Measurements from ENCODE around the gene MCTP1. TPM values are rescaled to one million over a fixed set of nuclear protein-coding genes. Genes with fewer than 3 reads are reported as not detected.

The MCTP1 gene
- total RNA-seq, 2 experiments from 2014 or later = not detected

GRCh38 chr5:94682814-94683520, 601.9 kb downstream of the MCTP1 start:
- intact Hi-C loops (cut with micrococcal nuclease) = no loop called here
- ChIA-PET CTCF (no interaction called here), POLR2A (no interaction called here)
- no peaks in the 10 kb centered on the region for H3K4me1 Mint-ChIP-seq (ENCODE audit: low read depth)
- DNase-seq = no peak
- no peaks in the 10 kb centered on the region for H3K9me3 Mint-ChIP-seq
- peaks cover 21% of the 10 kb centered on the region for H3K36me3 Mint-ChIP-seq
- H3K4me3 Mint-ChIP-seq = no peak overlapping the region
- H3K27ac Mint-ChIP-seq = no peak overlapping the region
- H3K27me3 Mint-ChIP-seq = no peaks in the 10 kb centered on the region

GRCh38 chr5:94675965-94676618, 608.8 kb downstream of the MCTP1 start:
- Mint-ChIP-seq H3K27ac (no peak overlapping the region), H3K9me3 (no peaks in the 10 kb centered on the region), H3K4me1 (ENCODE audit: low read depth) (no peaks in the 10 kb centered on the region), H3K4me3 (no peak overlapping the region), H3K36me3 (peaks cover 11% of the 10 kb centered on the region), H3K27me3 (no peaks in the 10 kb centered on the region)
- ChIA-PET POLR2A (no interaction called here), CTCF (no interaction called here)
- no peak for DNase-seq
- intact Hi-C loops (cut with micrococcal nuclease) = no loop called here

GRCh38 chr5:94674490-94675382, 610.2 kb downstream of the MCTP1 start:
- Mint-ChIP-seq H3K4me1 (ENCODE audit: low read depth) (no peaks in the 10 kb centered on the region), H3K27me3 (no peaks in the 10 kb centered on the region), H3K4me3 (no peak overlapping the region), H3K9me3 (no peaks in the 10 kb centered on the region), H3K36me3 (peaks cover 9% of the 10 kb centered on the region), H3K27ac (no peak overlapping the region)
- no peak for DNase-seq
- intact Hi-C loops (cut with micrococcal nuclease) = no loop called here
- ChIA-PET CTCF (interaction anchor here (1.7 kb wide), 1 partner anchor 9 kb away, joined by 3 read pairs; no protein-coding TSS in a partner anchor), POLR2A (no interaction called here)

GRCh38 chr5:94672746-94673145, 612.1 kb downstream of the MCTP1 start:
- Mint-ChIP-seq H3K27me3 (no peaks in the 10 kb centered on the region), H3K9me3 (no peaks in the 10 kb centered on the region), H3K4me1 (ENCODE audit: low read depth) (no peaks in the 10 kb centered on the region), H3K27ac (no peak overlapping the region), H3K4me3 (no peak overlapping the region), H3K36me3 (peaks cover 9% of the 10 kb centered on the region)
- ChIA-PET CTCF (no interaction called here), POLR2A (no interaction called here)
- DNase-seq = no peak
- intact Hi-C loops (cut with micrococcal nuclease) = no loop called here

GRCh38 chr5:94670726-94671125, 614.2 kb downstream of the MCTP1 start:
- no peaks in the 10 kb centered on the region for H3K9me3 Mint-ChIP-seq
- POLR2A ChIA-PET = no interaction called here
- no peak overlapping the region for H3K4me3 Mint-ChIP-seq

GRCh38 chr5:94667937-94668336, 617.0 kb downstream of the MCTP1 start:
- no peak overlapping the region for H3K27ac Mint-ChIP-seq
- no peak overlapping the region for H3K4me3 Mint-ChIP-seq
- H3K4me1 Mint-ChIP-seq (ENCODE audit: low read depth) = no peaks in the 10 kb centered on the region
- intact Hi-C loops (cut with micrococcal nuclease) = no loop called here
- H3K27me3 Mint-ChIP-seq = no peaks in the 10 kb centered on the region
- ChIA-PET CTCF (interaction anchor here (1.4 kb wide), 1 partner anchor 25 kb away, joined by 5 read pairs; no protein-coding TSS in a partner anchor), POLR2A (no interaction called here)
- DNase-seq = no peak
- H3K9me3 Mint-ChIP-seq = no peaks in the 10 kb centered on the region
- peaks cover 16% of the 10 kb centered on the region for H3K36me3 Mint-ChIP-seq

More at GRCh38 chr5:94670726-94671125, 614.2 kb downstream of the MCTP1 start:
- Mint-ChIP-seq H3K27me3 (no peaks in the 10 kb centered on the region), H3K36me3 (peaks cover 18% of the 10 kb centered on the region), H3K4me1 (ENCODE audit: low read depth) (no peaks in the 10 kb centered on the region), H3K27ac (no peak overlapping the region)
- intact Hi-C loops (cut with micrococcal nuclease) = no loop called here
- CTCF ChIA-PET = no interaction called here
- DNase-seq = no peak

- POLR2A ChIA-PET = no interaction called here
- H3K27me3 Mint-ChIP-seq = no peaks in the 10 kb centered on the region
- no peak overlapping the region for H3K4me3 Mint-ChIP-seq
- no peak overlapping the region for H3K27ac Mint-ChIP-seq
- no peaks in the 10 kb centered on the region for H3K4me1 Mint-ChIP-seq (ENCODE audit: low read depth)
- CTCF ChIA-PET = no interaction called here
- intact Hi-C loops (cut with micrococcal nuclease) = no loop called here
- H3K9me3 Mint-ChIP-seq = peaks cover 29% of the 10 kb centered on the region
- DNase-seq = no peak
- peaks cover 43% of the 10 kb centered on the region for H3K36me3 Mint-ChIP-seq
Observed at GRCh38 chr5:94661086-94661485, 623.8 kb downstream of the MCTP1 start.

GRCh38 chr5:94660506-94660905, 624.4 kb downstream of the MCTP1 start:
- no peak overlapping the region for H3K4me3 Mint-ChIP-seq
- H3K4me1 Mint-ChIP-seq (ENCODE audit: low read depth) = no peaks in the 10 kb centered on the region
- H3K27me3 Mint-ChIP-seq = no peaks in the 10 kb centered on the region
- H3K27ac Mint-ChIP-seq = no peak overlapping the region
- no peak for DNase-seq
- intact Hi-C loops (cut with micrococcal nuclease) = no loop called here
- peaks cover 35% of the 10 kb centered on the region for H3K9me3 Mint-ChIP-seq
- CTCF ChIA-PET = no interaction called here
- POLR2A ChIA-PET = no interaction called here
- peaks cover 47% of the 10 kb centered on the region for H3K36me3 Mint-ChIP-seq

GRCh38 chr5:94658272-94658671, 626.6 kb downstream of the MCTP1 start:
- POLR2A ChIA-PET = no interaction called here
- peaks cover 62% of the 10 kb centered on the region for H3K36me3 Mint-ChIP-seq
- H3K9me3 Mint-ChIP-seq = peaks cover 44% of the 10 kb centered on the region
- no peaks in the 10 kb centered on the region for H3K4me1 Mint-ChIP-seq (ENCODE audit: low read depth)
- H3K27ac Mint-ChIP-seq = no peak overlapping the region
- H3K4me3 Mint-ChIP-seq = no peak overlapping the region
- intact Hi-C loops (cut with micrococcal nuclease) = no loop called here
- no peaks in the 10 kb centered on the region for H3K27me3 Mint-ChIP-seq
- CTCF ChIA-PET = no interaction called here
- DNase-seq = no peak

Other genes starting within 250 kb of the MCTP1 start
- not detected for gene FAM81B, start 106.3 kb upstream of the MCTP1 start, total RNA-seq